Activated T-helper 1 cell treated with anti-CD3 and anti-CD28 coated beads, Interleukin-12 subunit alpha, Interleukin-12 subunit beta, Interleukin-2, Interleukin-4 antibody, amounts not matched to agents 30 ng/mL and 10 ng/mL and 1 ng/mL, durations not matched to agents 14 hours and 24 hours and 36 hours (primary cell): ENCODE measurements around the gene TPGS1. TPM values are rescaled to one million over a fixed set of nuclear protein-coding genes. Genes with fewer than 3 reads are reported as not detected.

Source experiments
- DNase-seq: peaks from one replicate; pipeline ENCODE4 v3.0.0; 2021; ENCODE audit warnings: low spot score
- H3K27ac Mint-ChIP-seq: one replicate; pipeline ENCODE4 v1.8.0; 2021; ENCODE audit warnings: mild to moderate bottlenecking, mixed read lengths
- H3K27me3 Mint-ChIP-seq: one replicate; pipeline ENCODE4 v1.8.0; 2022; ENCODE audit warnings: mild to moderate bottlenecking, moderate library complexity, mixed read lengths; ENCODE audit not compliant: insufficient read depth
- H3K36me3 Mint-ChIP-seq: one replicate; pipeline ENCODE4 v1.8.0; 2021; ENCODE audit warnings: low read depth, mixed read lengths
- H3K4me1 Mint-ChIP-seq: one replicate; pipeline ENCODE4 v1.8.0; 2021; ENCODE audit warnings: low read depth, mixed read lengths
- H3K4me3 Mint-ChIP-seq: one replicate; pipeline ENCODE4 v1.8.0; 2021; ENCODE audit warnings: mild to moderate bottlenecking, moderate library complexity, mixed read lengths
- H3K9me3 Mint-ChIP-seq: one replicate; pipeline ENCODE4 v1.8.0; 2021; ENCODE audit warnings: mixed read lengths
- intact Hi-C: fragments of 100-400 bp; cut with micrococcal nuclease; formaldehyde crosslinking; loops from one replicate; pipeline ENCODE4 v1.15.1; 2024
- total RNA-seq: library from RNA; stranded (reverse); gene quantifications from 2 replicates; pipeline ENCODE4 v1.2.3, GENCODE V29; 2022

The TPGS1 gene, protein sequence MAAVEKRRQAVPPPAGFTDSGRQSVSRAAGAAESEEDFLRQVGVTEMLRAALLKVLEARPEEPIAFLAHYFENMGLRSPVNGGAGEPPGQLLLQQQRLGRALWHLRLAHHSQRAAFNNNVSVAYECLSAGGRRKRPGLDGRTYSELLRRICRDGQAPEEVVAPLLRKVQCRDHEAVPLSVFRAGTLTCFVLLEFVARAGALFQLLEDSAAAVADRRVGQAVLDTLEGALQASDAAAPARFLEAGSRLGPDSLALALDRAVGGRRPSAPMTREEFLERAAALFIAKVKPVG
- 17.6 and 18.2 TPM in 2 replicates for total RNA-seq

DNA sequence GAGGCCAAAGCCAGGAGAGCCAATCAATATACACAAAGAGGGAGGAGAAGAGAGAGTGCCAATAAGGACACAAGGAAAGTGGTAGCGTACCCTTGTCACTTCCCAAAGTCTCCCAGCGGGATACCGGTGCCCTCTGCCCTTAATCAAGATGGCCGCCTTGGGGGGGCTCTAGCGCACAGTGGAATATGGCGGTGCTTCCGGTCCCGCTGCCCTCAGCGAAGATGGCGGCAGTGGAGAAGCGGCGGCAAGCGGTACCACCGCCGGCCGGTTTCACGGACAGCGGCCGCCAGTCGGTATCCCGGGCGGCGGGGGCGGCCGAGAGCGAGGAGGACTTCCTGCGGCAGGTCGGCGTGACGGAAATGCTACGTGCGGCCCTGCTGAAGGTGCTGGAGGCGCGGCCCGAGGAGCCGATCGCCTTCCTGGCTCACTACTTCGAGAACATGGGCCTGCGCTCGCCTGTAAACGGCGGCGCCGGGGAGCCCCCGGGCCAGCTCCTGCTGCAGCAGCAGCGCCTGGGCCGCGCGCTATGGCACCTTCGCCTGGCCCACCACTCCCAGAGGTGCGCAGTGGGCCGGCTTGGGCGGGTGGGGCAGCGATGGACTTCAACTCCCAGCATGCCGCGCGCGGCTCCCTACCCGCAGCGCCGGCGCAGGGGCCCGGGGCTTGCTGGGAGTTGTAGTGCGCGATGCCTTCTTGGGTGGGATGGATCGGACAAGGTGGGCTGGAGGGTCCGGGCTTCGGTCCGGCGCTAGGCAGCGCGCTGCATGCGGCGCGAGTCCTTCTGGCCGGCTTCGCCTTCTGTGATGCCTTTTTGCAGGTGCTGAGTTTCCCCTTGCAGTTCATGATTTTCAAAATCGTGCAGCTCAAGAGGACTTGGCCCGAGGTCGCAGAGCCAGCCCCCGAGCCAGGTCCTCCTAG is at the start of gene TPGS1:
TPGS1 (plus strand) TSS at position 212 of the 918 bp plus-strand sequence; CDS start at position 222, 10 bp downstream.
- intact Hi-C loops, result loop anchor here (1.0 to 5.0 kb wide), 6 partner anchors 18 to 289 kb away; partner anchors contain the start of genes BSG, CDC34, MIER2 and POLRMT
- Mint-ChIP-seq H3K9me3 (no peaks in the 10 kb centered on the region), H3K4me1 (peaks cover 45% of the 10 kb centered on the region), H3K36me3 (peaks cover 4% of the 10 kb centered on the region), H3K27ac (peak within 1 kb of the TSS; percentile 100), H3K4me3 (peak within 1 kb of the TSS; percentile 98), H3K27me3 (no peaks in the 10 kb centered on the region)
- DNase-seq, result peak; percentile 83

DNA sequence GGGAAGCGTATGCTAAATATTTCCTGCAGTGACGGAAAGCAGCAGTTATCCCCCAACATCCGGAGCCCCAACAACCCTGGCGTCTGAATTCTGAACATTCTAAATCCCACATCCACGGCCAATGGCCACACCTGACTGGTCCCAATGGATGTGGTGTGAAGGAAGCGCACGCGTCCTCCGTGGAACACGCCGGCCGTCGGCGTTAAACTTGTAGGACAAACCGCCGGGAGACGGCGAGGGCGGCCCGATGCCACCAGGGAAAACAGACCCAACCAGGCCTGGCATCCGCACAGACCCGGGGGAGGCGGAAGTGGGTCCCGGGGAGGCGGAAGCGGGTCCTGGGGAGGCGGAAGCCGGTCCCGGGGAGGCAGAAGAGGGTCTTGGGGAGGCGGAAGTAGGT is 49.7 kb upstream of the TPGS1 start:
- Mint-ChIP-seq H3K4me1 (no peaks in the 10 kb centered on the region), H3K9me3 (no peaks in the 10 kb centered on the region), H3K27ac (no peak overlapping the region), H3K27me3 (peaks cover 13% of the 10 kb centered on the region), H3K36me3 (no peaks in the 10 kb centered on the region), H3K4me3 (no peak overlapping the region)
- intact Hi-C loops, result no loop called here
- DNase-seq, result no peak

DNA sequence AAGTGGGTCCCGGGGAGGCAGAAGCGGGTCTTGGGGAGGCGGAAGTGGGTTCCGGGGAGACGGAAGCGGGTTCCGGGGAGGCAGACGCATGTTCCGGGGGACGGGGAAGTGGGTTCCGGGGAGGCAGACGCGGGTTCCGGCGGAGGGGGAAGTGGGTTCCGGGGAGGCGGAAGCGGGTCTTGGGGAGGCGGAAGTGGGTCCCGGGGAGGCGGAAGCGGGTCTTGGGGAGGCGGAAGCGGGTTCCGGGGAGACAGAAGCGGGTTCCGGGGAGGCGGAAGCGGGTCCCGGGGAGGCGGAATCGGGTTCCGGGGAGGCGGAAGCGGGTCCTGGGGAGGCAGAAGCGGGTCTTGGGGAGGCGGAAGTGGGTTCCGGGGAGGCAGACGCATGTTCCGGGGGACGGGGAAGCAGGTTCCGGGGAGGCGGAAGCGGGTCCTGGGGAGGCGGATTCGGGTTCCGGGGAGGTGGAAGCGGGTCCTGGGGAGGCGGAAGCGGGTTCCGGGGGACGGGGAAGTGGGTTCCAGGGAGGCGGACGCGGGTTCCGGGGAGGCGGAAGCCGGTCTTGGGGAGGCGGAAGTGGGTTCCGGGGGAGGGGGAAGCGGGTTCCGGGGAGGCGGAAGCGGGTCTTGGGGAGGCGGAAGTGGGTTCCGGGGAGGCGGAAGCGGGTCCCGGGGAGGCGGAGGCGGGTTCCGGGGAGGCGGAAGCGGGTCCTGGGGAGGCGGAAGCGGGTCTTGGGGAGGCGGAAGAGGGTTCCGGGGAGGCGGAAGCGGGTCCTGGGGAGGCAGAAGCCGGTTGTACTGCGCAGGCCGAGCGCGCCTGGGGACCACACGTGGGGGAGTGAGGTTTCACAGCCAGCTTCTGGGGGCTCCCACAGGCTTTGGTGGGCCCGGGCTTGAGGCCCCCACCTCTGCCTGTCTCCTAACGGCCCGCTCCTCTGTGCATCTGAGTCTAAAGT is 48.9 kb upstream of the TPGS1 start:
- intact Hi-C loops, result no loop called here

DNA sequence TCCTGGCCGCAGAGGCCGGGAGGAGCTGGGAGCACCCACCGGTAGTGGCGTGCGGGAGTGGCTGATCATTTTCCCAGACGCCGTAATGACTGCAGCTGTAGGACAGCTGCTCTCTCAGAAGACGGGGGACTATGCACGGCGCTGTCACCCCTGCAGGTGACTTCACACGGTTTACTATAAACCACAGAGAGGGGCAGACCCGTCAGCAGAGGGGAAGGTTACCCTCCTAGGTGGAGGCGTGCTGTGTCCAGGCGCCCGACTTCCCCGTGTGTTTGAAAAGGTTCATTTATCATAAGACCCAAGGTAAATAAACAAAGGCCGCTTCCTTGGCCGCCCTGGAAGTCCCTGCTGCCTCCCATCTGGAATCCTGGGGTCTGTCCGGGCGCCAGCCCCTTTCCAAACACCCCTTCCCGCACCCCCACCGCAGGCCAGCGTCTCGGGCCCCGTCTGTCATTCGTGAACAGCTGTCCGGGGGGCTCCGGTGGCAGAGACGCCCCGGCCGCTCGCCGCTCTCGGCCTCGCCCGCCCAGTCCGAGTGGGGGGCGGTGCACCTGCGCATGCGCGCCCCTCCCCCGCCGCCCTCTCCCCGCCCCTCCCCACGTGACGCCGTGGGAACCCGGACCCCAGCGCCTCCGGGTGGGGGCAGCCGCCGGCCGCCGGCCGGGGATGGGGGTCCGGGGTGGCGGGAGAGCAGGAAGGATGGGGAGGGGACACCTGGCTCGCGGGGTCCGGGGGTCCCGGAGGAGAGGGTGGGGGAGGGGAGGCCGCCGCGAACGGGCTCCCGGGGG is 47.4 kb upstream of the TPGS1 start:
- Mint-ChIP-seq H3K9me3 (peaks cover 4% of the 10 kb centered on the region), H3K27ac (no peak overlapping the region), H3K4me3 (peak overlapping the region; percentile 47)

More for the DNA sequence above, 48.9 kb upstream of the TPGS1 start:
- H3K4me1 Mint-ChIP-seq, result no peaks in the 10 kb centered on the region
- no peak for DNase-seq
- no peaks in the 10 kb centered on the region for H3K36me3 Mint-ChIP-seq
- no peak overlapping the region for H3K4me3 Mint-ChIP-seq
- H3K27me3 Mint-ChIP-seq, result peaks cover 16% of the 10 kb centered on the region
- no peaks in the 10 kb centered on the region for H3K9me3 Mint-ChIP-seq
- no peak overlapping the region for H3K27ac Mint-ChIP-seq

DNA sequence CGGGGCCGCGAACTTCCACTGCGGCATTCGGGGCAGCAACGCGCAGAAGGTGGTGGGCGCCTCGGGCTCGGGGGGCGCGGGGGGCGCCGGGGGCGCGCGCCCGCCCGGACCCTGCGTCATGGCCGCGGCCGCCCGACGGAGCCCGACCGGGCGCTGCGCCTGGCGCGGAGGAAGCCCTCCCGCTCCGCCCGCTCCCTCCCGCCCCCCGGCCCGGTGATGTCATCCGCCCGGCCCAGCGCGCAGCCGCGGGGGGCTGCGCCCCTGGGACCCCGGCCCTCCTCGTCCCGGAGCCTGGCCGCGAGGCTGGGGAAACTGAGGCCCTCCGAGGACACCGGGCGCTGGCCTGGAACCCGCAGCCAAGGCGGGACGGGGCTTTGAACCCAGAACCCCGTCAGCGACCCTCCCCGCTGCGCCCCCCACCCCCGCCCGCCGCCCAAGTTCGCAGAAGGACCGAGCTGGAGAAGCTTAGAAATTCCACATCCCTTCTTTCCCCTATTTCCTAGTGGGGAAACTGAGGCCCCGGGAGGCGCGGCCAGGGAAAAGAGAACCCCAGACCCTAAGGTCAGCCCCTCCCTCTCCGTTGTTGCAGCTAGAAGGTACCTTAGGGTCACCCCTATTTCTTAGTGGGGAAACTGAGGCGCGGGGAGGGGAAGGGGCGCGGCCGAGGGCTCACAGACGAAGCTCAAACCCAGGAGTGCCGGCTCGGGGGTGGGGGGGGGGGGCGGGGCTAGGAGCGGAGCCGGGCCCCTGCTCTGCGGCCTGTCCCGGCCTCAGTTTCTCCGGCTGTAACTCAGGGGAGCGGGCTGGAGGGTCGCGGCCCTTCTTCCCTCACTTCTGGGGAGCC is 46.2 kb upstream of the TPGS1 start, which contains the start of gene SHC2:
SHC2 (minus strand) TSS at position 157 of the 844 bp plus-strand sequence; CDS start at position 120, 37 bp downstream.
- Mint-ChIP-seq H3K27ac (no peak within 1 kb of the TSS), H3K4me1 (no peaks in the 10 kb centered on the region), H3K27me3 (peaks cover 16% of the 10 kb centered on the region), H3K4me3 (peak within 1 kb of the TSS; percentile 56), H3K9me3 (peaks cover 4% of the 10 kb centered on the region), H3K36me3 (no peaks in the 10 kb centered on the region)
- no peak for DNase-seq
- intact Hi-C loops, result no loop called here

More for the DNA sequence above, 47.4 kb upstream of the TPGS1 start:
- no peak for DNase-seq
- intact Hi-C loops, result no loop called here
- H3K36me3 Mint-ChIP-seq, result no peaks in the 10 kb centered on the region
- H3K4me1 Mint-ChIP-seq, result no peaks in the 10 kb centered on the region
- peaks cover 16% of the 10 kb centered on the region for H3K27me3 Mint-ChIP-seq

DNA sequence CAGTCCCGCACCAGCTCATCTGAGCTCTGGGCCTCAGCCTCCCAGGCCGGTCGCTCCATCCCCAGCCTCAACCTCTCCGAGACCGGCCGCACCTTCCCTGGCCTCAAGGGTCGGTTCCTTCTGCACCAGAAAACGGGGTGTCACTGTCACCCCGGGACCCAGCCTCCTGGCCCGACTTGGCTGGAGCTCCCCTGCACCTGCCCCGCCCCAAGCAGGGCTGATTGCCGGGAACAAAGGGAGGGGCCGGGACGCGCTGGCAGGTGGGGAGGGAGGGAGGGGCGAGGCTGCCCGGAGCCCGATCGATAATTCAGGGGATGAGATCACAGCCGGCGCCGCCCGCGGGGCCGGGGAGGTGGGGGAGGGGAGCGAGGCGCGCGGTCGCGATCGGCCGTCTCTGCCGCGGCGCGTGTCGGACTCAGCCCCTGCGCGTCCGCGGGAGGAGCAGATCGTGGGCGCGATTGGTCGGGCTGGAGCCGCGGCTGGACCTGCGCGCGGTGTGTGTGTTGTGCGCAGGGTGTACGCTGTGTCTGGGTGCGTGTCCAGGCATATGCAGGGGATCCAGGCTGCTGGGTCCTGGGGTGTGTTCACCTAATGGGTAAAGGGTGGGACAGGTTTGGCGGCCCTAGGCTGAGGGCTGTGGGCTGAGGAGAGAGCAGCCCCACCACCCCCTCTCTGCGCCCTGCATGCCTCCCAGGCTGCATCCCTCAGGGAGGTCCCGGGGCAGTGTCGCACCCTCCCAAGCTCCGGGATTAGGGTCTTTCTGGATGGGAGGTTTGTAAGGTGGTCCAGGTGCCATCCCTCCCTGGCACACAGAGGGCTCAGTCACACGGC is 45.4 kb upstream of the TPGS1 start:
- peaks cover 16% of the 10 kb centered on the region for H3K27me3 Mint-ChIP-seq
- no peak overlapping the region for H3K27ac Mint-ChIP-seq
- H3K4me3 Mint-ChIP-seq, result peak overlapping the region; percentile 56
- H3K36me3 Mint-ChIP-seq, result no peaks in the 10 kb centered on the region
- no peak for DNase-seq
- intact Hi-C loops, result no loop called here
- H3K4me1 Mint-ChIP-seq, result no peaks in the 10 kb centered on the region
- H3K9me3 Mint-ChIP-seq, result peaks cover 4% of the 10 kb centered on the region

DNA sequence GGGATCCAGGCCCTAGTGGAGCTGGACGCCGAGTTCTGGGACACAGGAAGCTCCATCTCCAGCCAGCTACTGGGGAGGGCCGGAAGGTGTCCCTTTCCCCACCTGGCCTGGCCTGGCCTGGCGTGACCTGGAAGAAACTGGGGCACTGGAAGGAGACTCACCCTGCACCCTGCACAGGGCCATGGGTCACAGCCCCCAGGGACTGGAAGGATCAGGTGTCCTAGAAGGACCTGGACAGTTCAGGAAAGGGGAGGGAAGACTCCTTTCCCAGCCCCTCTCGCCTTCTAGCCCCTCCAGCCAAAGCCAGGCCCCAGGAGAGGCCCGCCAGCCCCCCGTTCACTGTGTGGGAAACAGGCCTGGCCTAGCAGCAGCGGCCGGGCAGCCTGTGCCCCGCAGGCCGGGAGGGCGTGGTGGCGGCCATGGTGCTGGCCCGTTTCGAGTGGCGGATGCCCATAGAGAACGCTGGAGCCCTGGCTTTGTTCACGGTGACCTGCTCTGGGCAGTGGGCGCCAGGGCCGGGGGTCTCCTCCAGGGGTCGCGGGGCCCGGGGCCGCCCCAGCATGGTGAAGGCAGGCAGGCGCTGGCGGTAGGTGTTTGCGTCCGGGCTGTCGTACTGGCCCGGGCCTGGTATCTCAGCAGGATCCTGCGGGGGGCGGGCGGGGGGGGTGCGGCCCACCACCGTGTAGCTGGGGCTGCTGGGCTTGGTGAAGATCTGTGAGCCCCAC is 43.7 kb upstream of the TPGS1 start:
- intact Hi-C loops, result no loop called here
- no peaks in the 10 kb centered on the region for H3K36me3 Mint-ChIP-seq
- no peak for DNase-seq
- peaks cover 4% of the 10 kb centered on the region for H3K9me3 Mint-ChIP-seq
- no peaks in the 10 kb centered on the region for H3K4me1 Mint-ChIP-seq
- no peak overlapping the region for H3K27ac Mint-ChIP-seq
- peaks cover 16% of the 10 kb centered on the region for H3K27me3 Mint-ChIP-seq
- no peak overlapping the region for H3K4me3 Mint-ChIP-seq

DNA sequence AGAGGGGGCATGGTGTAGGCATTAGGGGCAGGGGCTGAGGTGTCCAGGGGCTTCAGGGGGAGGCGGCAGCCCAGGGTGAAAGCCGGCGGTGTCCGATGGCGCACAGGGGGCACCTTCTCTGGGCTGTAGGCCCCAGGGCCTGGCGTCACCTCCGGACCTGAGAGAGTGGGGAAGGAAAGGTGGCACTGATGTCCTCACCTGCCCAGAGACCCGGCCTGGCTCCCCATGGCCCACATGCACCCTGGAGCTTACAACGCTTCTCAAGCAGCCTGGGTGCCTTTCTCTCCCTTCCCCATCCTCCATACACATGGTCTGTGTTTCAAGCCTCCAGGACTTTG is 43.1 kb upstream of the TPGS1 start:
- Mint-ChIP-seq H3K4me1 (no peaks in the 10 kb centered on the region), H3K4me3 (no peak overlapping the region), H3K27ac (no peak overlapping the region), H3K36me3 (no peaks in the 10 kb centered on the region), H3K27me3 (peaks cover 16% of the 10 kb centered on the region), H3K9me3 (peaks cover 4% of the 10 kb centered on the region)
- intact Hi-C loops, result no loop called here
- no peak for DNase-seq

DNA sequence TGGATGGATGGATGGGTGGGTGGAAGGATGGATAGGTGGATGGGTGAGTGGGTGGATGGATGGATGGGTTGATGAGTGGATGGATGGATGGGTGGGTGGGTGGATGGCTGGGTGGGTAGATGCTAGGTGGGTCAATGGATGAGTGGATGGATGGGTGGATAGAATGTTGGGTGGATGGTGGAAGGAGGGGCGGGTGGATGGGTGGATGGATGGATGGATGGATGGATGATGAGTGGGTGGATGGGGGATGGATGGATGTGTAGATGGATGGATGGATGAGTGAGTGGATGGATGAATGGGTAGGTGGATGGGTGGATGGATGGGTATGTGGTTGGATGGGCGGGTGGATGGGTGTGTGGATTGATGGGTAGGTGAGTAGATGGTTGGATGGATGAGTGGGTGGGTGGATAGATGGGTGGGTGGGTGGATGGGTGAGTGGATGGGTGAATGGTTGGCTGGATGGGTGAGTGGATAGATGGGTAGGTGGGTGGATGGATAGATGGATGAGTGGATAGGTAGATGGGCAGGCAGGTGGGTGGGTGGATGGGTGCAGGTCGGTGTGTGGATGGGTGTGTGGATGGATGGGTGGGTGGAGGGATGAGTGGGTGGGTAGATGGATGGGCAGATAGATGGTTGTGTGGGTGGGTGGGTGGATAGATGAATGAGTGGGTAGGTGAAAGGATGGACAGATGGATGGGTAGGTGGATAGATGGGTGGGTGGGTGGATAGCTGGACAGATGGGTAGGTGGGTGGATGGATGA is 42.1 kb upstream of the TPGS1 start:
- Mint-ChIP-seq H3K4me3 (no peak overlapping the region), H3K4me1 (no peaks in the 10 kb centered on the region), H3K27me3 (peaks cover 9% of the 10 kb centered on the region), H3K36me3 (no peaks in the 10 kb centered on the region), H3K27ac (no peak overlapping the region), H3K9me3 (peaks cover 4% of the 10 kb centered on the region)
- DNase-seq, result no peak
- intact Hi-C loops, result no loop called here

DNA sequence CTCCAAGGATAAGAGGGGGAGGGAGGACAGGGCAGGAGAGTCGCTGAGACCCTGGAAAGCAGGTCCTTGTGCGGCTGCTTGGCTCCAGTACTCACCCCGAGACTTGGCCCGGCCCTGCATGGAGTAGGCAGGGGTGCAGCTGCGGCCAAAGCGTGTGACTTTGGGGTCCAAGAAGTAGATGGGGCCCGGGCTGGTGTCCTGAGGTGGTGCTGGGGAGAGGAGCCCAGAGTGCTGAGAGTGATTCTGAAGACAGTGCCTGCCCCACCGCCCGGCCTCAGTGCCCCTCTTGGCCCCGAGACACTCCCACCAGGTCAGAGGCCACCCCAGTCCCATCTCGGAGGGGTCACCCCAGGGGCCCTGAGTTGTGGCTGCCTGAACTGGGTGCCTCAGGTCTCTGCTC is 39.7 kb upstream of the TPGS1 start:
- H3K4me1 Mint-ChIP-seq, result no peaks in the 10 kb centered on the region
- H3K36me3 Mint-ChIP-seq, result no peaks in the 10 kb centered on the region
- no peak overlapping the region for H3K4me3 Mint-ChIP-seq
- no peak for DNase-seq
- no peak overlapping the region for H3K27ac Mint-ChIP-seq
- peaks cover 4% of the 10 kb centered on the region for H3K9me3 Mint-ChIP-seq
- intact Hi-C loops, result no loop called here
- peaks cover 4% of the 10 kb centered on the region for H3K27me3 Mint-ChIP-seq
